ENCODE results near the gene CCT6B.
A peak's percentile ranks its signal among the peaks of the same experiment; 100 is the strongest.

- TF ChIP-seq POLR2A (IDR thresholded peaks at IDR 0.05; ENCODE audit: low read length) (peak; percentile 68), GATA1 (IDR thresholded peaks at IDR 0.05; ENCODE audit: low read depth, low read length) (no peak)
These were observed 19.6 kb upstream of the CCT6B start for GRCh38 chr17:34980681-34981537.

Data from erythroblast (primary cell).